ENCODE data around the gene SH3BGR. TPM values are rescaled to one million over a fixed set of nuclear protein-coding genes. Genes with fewer than 3 reads are reported as not detected.

The SH3BGR gene
- total and polyA plus RNA-seq, 2 of the 8 experiments (the other 6 are each of a cell fraction or from before 2014, with no cell fraction given), result 2.1 to 5.9 TPM

GRCh38 chr21:39503123-39503762, 51.5 kb downstream of the SH3BGR start:
- Histone ChIP-seq H4K91ac (replicated peaks; ENCODE audit: insufficient read length, low read length) (no peak overlapping the region), H3K4me1 (replicated peaks in 1 of 4; ENCODE audit: control insufficient read depth in 3 of 4, insufficient read depth in 4 of 4, low read length in 3 of 4) (no peaks in the 10 kb centered on the region), H3K4me2 (ENCODE audit: insufficient read depth in 1 of 2, low read depth in 2 of 2, low read length in 2 of 2) (no peak overlapping the region), H3K4ac (replicated peaks; ENCODE audit: insufficient read length, low read depth, low read length) (no peak overlapping the region), H3K18ac (ENCODE audit: extremely low read depth, low read length) (no peak overlapping the region), H3K27me3 (replicated peaks in 1 of 4; ENCODE audit: control insufficient read depth in 3 of 4, extremely low read depth in 1 of 4, insufficient read depth in 3 of 4, low read length in 3 of 4) (no peaks in the 10 kb centered on the region), H3K56ac (replicated peaks; ENCODE audit: insufficient read length, low read depth, low read length) (no peak overlapping the region), H3K23ac (ENCODE audit: insufficient read length) (no peak overlapping the region), H3K9ac (replicated peaks in 1 of 4; ENCODE audit: extremely low read depth in 1 of 4, low read depth in 3 of 4, low read length in 3 of 4) (no peak overlapping the region), H2AK5ac (ENCODE audit: low read depth, low read length) (no peak overlapping the region), H4K20me1 (replicated peaks in 1 of 2; ENCODE audit: control insufficient read depth in 1 of 2, insufficient read depth in 2 of 2, low read length in 2 of 2) (no peaks in the 10 kb centered on the region), H3K36me3 (ENCODE audit: control insufficient read depth in 2 of 4, insufficient read depth in 4 of 4, low read length in 3 of 4) (no peaks in the 10 kb centered on the region), H4K8ac (ENCODE audit: extremely low read depth, insufficient read depth, low read length) (no peak overlapping the region), H3K9me3 (ENCODE audit: insufficient read depth in 2 of 2, low read depth in 1 of 2, low read length in 1 of 2) (no peaks in the 10 kb centered on the region), H4K5ac (ENCODE audit: insufficient read length, low read depth, low read length) (no peak overlapping the region), H2BK5ac (ENCODE audit: low read depth, low read length) (no peak overlapping the region), H2BK15ac (ENCODE audit: low read length) (no peak overlapping the region), H3K27ac (ENCODE audit: low read depth, low read length) (no peak overlapping the region), H2BK20ac (ENCODE audit: low read length) (no peak overlapping the region), H3K79me1 (ENCODE audit: low read depth, low read length) (no peaks in the 10 kb centered on the region; the same call in 1 of the 2 replicates), H3K23me2 (ENCODE audit: low read depth, low read length) (peaks cover 3% of the 10 kb centered on the region; the same call in 1 of the 2 replicates), H2AFZ (ENCODE audit: low read length) (no peak overlapping the region), H2BK12ac (ENCODE audit: low read depth, low read length) (no peak overlapping the region), H3K14ac (ENCODE audit: insufficient read length) (no peak overlapping the region), H3K4me3 (ENCODE audit: extremely low read depth in 1 of 4, insufficient read depth in 2 of 4, low read depth in 3 of 4, low read length in 4 of 4) (no peak overlapping the region), H3K79me2 (ENCODE audit: control insufficient read depth in 1 of 2, insufficient read depth in 2 of 2, low read length in 2 of 2) (no peaks in the 10 kb centered on the region), H2BK120ac (replicated peaks; ENCODE audit: low read depth, low read length) (no peak overlapping the region)
- POLR2A ChIA-PET (ENCODE audit: partially characterized antibody), result no interaction called here
- FAIRE-seq (no peak), DNase-seq (ENCODE audit: low read depth in 1 of 2, low spot score in 2 of 2) (no peak)
- CTCF ChIA-PET (ENCODE audit: partially characterized antibody), result interaction anchor here (1.2 kb wide), 1 partner anchor 155 kb away, joined by 3 read pairs; no protein-coding TSS in a partner anchor
- WGBS, 2 experiments (ENCODE audit: extremely low coverage in 1 of 2, insufficient coverage in 1 of 2, insufficient read length in 1 of 2, insufficient replicate concordance in 2 of 2, low coverage in 1 of 2, low lambda C conversion rate in 2 of 2, missing lambda C conversion rate in 1 of 2), result 81% methylated on average over 1 of the region's 1 CpG; no CpG with 5 or more reads in 1 of the 2 experiments
- TF ChIP-seq POLR2A (IDR thresholded peaks at IDR 0.05; ENCODE audit: control extremely low read depth in 1 of 2, low read depth in 2 of 2, low read length in 2 of 2) (no peak), RBBP5 (IDR thresholded peaks at IDR 0.05; ENCODE audit: borderline replicate concordance, low read depth, low read length) (no peak), CHD1 (IDR thresholded peaks at IDR 0.05; ENCODE audit: low read depth, low read length) (no peak), RNF2 (IDR thresholded peaks at IDR 0.05; ENCODE audit: borderline replicate concordance, low read depth, low read length, missing control alignments, poor library complexity, severe bottlenecking) (no peak), ZNF274 (IDR thresholded peaks at IDR 0.05; ENCODE audit: borderline replicate concordance, extremely low read depth, low read length) (no peak), EZH2 (IDR thresholded peaks at IDR 0.05; ENCODE audit: low read depth, low read length, severe bottlenecking) (no peak), CTBP2 (IDR thresholded peaks at IDR 0.05; ENCODE audit: borderline replicate concordance, insufficient read depth, insufficient read length, low read length) (no peak), GTF2F1 (IDR thresholded peaks at IDR 0.05; ENCODE audit: borderline replicate concordance, low read depth, low read length) (no peak), TCF12 (IDR thresholded peaks at IDR 0.05; ENCODE audit: low read depth, low read length) (no peak), BRCA1 (IDR thresholded peaks at IDR 0.05; ENCODE audit: low read depth, low read length) (no peak), NRF1 (IDR thresholded peaks at IDR 0.05; ENCODE audit: low read depth, low read length) (no peak), SIN3A (conservative IDR thresholded peaks at IDR 0.05 in 1 of 2, IDR thresholded peaks at IDR 0.05 in 1 of 2; ENCODE audit: low read depth in 1 of 2, low read length in 2 of 2) (no peak)
- TF ChIP-seq, protein P1, sequence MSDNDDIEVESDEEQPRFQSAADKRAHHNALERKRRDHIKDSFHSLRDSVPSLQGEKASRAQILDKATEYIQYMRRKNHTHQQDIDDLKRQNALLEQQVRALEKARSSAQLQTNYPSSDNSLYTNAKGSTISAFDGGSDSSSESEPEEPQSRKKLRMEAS (IDR thresholded peaks at IDR 0.05), result no peak
